HepG2 (cell line): Measurements from ENCODE around the gene PLCB4. TPM values are rescaled to one million over a fixed set of nuclear protein-coding genes. Genes with fewer than 3 reads are reported as not detected.

Source experiments
- ATF6 ChIP-seq: sonication (generic); formaldehyde crosslinking; conservative IDR thresholded peaks from 2 replicates; pipeline ENCODE4 v1.4.0; 2020; ENCODE audit warnings: missing genetic modification reagents
- BRCA1 ChIP-seq: sonication (generic); formaldehyde crosslinking; IDR thresholded peaks from 2 replicates; pipeline ENCODE4 v1.4.0; 2020; ENCODE audit warnings: missing genetic modification reagents
- CREM ChIP-seq, 2 experiments: sonication (generic) in 1 of 2; formaldehyde crosslinking in 1 of 2; IDR thresholded peaks; 2 replicates each; pipeline versions ENCODE4 v1.4.0 to v1.6.1; 2016 to 2020; ENCODE audit warnings: antibody characterized with exemption in 1 of 2, mild to moderate bottlenecking in 1 of 2, missing genetic modification reagents in 1 of 2
- FOXK2 ChIP-seq: fragments of 450-650 bp; IDR thresholded peaks from 2 replicates; pipeline ENCODE4 v1.6.1; 2016
- HDAC1 ChIP-seq: sonication (generic); formaldehyde crosslinking; IDR thresholded peaks from 2 replicates; pipeline ENCODE4 v1.5.1; 2020; ENCODE audit warnings: mild to moderate bottlenecking, missing genetic modification reagents
- IRF9 ChIP-seq: sonication (generic); formaldehyde crosslinking; IDR thresholded peaks from 2 replicates; pipeline ENCODE4 v1.8.0; 2022; ENCODE audit warnings: missing genetic modification reagents, mild to moderate bottlenecking, borderline replicate concordance
- KDM5A ChIP-seq: fragments of 200-600 bp; sonication (generic); IDR thresholded peaks from 2 replicates; pipeline ENCODE4 v1.7.0; 2018; ENCODE audit warnings: antibody characterized with exemption, mild to moderate bottlenecking, low read length, borderline replicate concordance
- KLF12 ChIP-seq: sonication (generic); formaldehyde crosslinking; IDR thresholded peaks from 2 replicates; pipeline ENCODE4 v1.4.0; 2020; ENCODE audit warnings: missing genetic modification reagents, borderline replicate concordance
- MXI1 ChIP-seq: IDR thresholded peaks from 3 replicates; pipeline ENCODE4 v1.6.1; 2012; ENCODE audit warnings: low read depth, low read length, inconsistent platforms, borderline replicate concordance
- PPARG ChIP-seq: conservative IDR thresholded peaks from 2 replicates; pipeline ENCODE4 v1.6.1; 2016; ENCODE audit warnings: missing biosample characterization, missing genetic modification reagents
- RBM22 ChIP-seq: fragments of 200-400 bp; formaldehyde crosslinking; optimal IDR thresholded peaks from 2 replicates; pipeline ENCODE3; 2017; ENCODE audit warnings: mild to moderate bottlenecking, low read length, moderate library complexity
- TBX3 ChIP-seq: fragments of 450-650 bp; IDR thresholded peaks from 2 replicates; pipeline ENCODE4 v1.6.1; 2017; ENCODE audit warnings: antibody characterized with exemption, mild to moderate bottlenecking, inconsistent platforms, borderline replicate concordance
- YEATS2 ChIP-seq: sonication (generic); formaldehyde crosslinking; IDR thresholded peaks from 2 replicates; pipeline ENCODE4 v1.4.0; 2020; ENCODE audit warnings: missing genetic modification reagents, borderline replicate concordance
- ZBTB25 ChIP-seq: IDR thresholded peaks from 2 replicates; pipeline ENCODE4 v1.6.1; 2018; ENCODE audit warnings: missing genetic modification reagents
- ZBTB42 ChIP-seq: sonication (generic); formaldehyde crosslinking; IDR thresholded peaks from 2 replicates; pipeline ENCODE4 v1.5.0; 2020; ENCODE audit warnings: mild to moderate bottlenecking, missing genetic modification reagents
- ZBTB46 ChIP-seq: sonication (generic); formaldehyde crosslinking; IDR thresholded peaks from 2 replicates; pipeline ENCODE4 v1.4.0; 2020; ENCODE audit warnings: mild to moderate bottlenecking, missing genetic modification reagents, borderline replicate concordance
- ZBTB7B ChIP-seq: sonication (generic); formaldehyde crosslinking; IDR thresholded peaks from 2 replicates; pipeline ENCODE4 v1.4.0; 2020; ENCODE audit warnings: missing genetic modification reagents
- ZC3H13 ChIP-seq: sonication (generic); formaldehyde crosslinking; IDR thresholded peaks from 2 replicates; pipeline ENCODE4 v1.8.1; 2023; ENCODE audit warnings: mild to moderate bottlenecking, missing genetic modification reagents, moderate library complexity
- ZFY ChIP-seq: sonication (generic); formaldehyde crosslinking; IDR thresholded peaks from 2 replicates; pipeline ENCODE4 v1.4.0; 2020; ENCODE audit warnings: missing genetic modification reagents
- ZMAT5 ChIP-seq: sonication (generic); formaldehyde crosslinking; IDR thresholded peaks from 2 replicates; pipeline ENCODE4 v1.5.0; 2020; ENCODE audit warnings: mild to moderate bottlenecking, low read depth, missing genetic modification reagents, borderline replicate concordance
- ZNF121 ChIP-seq: sonication (generic); formaldehyde crosslinking; IDR thresholded peaks from 2 replicates; pipeline ENCODE4 v1.5.0; 2020; ENCODE audit warnings: mild to moderate bottlenecking, missing genetic modification reagents
- ZNF546 ChIP-seq: sonication (generic); formaldehyde crosslinking; conservative IDR thresholded peaks from 2 replicates; pipeline ENCODE4 v1.8.1; 2023; ENCODE audit warnings: mild to moderate bottlenecking, missing genetic modification reagents
- ZNF563 ChIP-seq: sonication (generic); formaldehyde crosslinking; IDR thresholded peaks from 2 replicates; pipeline ENCODE4 v1.8.0; 2022; ENCODE audit warnings: mild to moderate bottlenecking, moderate library complexity, missing genetic modification reagents
- ZNF572 ChIP-seq: sonication (generic); formaldehyde crosslinking; IDR thresholded peaks from 2 replicates; pipeline ENCODE4 v1.5.1; 2020; ENCODE audit warnings: mild to moderate bottlenecking, missing genetic modification reagents
- polyA plus RNA-seq, 8 experiments: library from polyadenylated mRNA; depleted of rRNA in 3 of 8; stranded (reverse) in 7 of 8; unstranded in 1 of 8; fragments of >200 nt; fragmentation: Illumina TruSeq in 4 of 8; extraction: Trizol in 4 of 8; gene quantifications; 2 replicates each; pipeline versions ENCODE4 v1.2.1 to v1.2.3, GENCODE V29; 2011 to 2016; ENCODE audit warnings: low read depth in 4 of 8, missing spikeins in 1 of 8, mixed read lengths in 1 of 8; ENCODE audit not compliant: insufficient read depth in 1 of 8
- total RNA-seq, 5 experiments: library from RNA; depleted of rRNA; stranded (reverse); fragments of >200 nt; fragmentation: Illumina TruSeq; extraction: Trizol; gene quantifications; 2 replicates each; pipeline ENCODE4 v1.2.3, GENCODE V29; 2016; ENCODE audit warnings: low read depth in 1 of 5

PLCB4 gene
- total and polyA plus RNA-seq, 2 of the 13 experiments (the other 11 are each of a cell fraction or from before 2014, with no cell fraction given) = 0.01 TPM; not detected in 1

- TF ChIP-seq ZNF572 (CRISPR knock-in tag) = no peak
- no peak for TF ChIP-seq IRF9 (CRISPR knock-in tag)
- TF ChIP-seq BRCA1 (CRISPR knock-in tag) = no peak
- TF ChIP-seq ZBTB42 (CRISPR knock-in tag) = no peak
- no peak for TF ChIP-seq RBM22
- TF ChIP-seq ZBTB25 (CRISPR knock-in tag) = peak; percentile 58; the same call in 1 of the 2 replicates
- TF ChIP-seq YEATS2 = peak; percentile 55; the same call in 1 of the 2 replicates
- TF ChIP-seq CREM (IDR thresholded peaks at IDR 0.05) = peak; percentile 79
- no peak for TF ChIP-seq CREM (CRISPR knock-in tag; IDR thresholded peaks at IDR 0.05)
- TF ChIP-seq MXI1 = no peak
- no peak for TF ChIP-seq ZC3H13
- TF ChIP-seq ZNF121 (CRISPR knock-in tag) = no peak
- no peak for TF ChIP-seq KLF12 (CRISPR knock-in tag)
- peak; percentile 79 for TF ChIP-seq HDAC1 (CRISPR knock-in tag)
- no peak for TF ChIP-seq KDM5A
- TF ChIP-seq ZBTB46 = no peak
- no peak for TF ChIP-seq ZNF546
- TF ChIP-seq TBX3 = no peak
- TF ChIP-seq ATF6 = no peak
- TF ChIP-seq PPARG = peak; percentile 90
- TF ChIP-seq ZMAT5 (CRISPR knock-in tag) = no peak
- no peak for TF ChIP-seq FOXK2
- no peak for TF ChIP-seq ZFY
- no peak for TF ChIP-seq ZNF563 (CRISPR knock-in tag)
- TF ChIP-seq ZBTB7B (CRISPR knock-in tag) = peak; percentile 76; the same call in 1 of the 2 replicates
These were observed 232.5 kb downstream of the PLCB4 start (continued) for GRCh38 chr20:9301129-9302090.
